HG03575 (cell line): ENCODE results near the gene SCLY.
"Not testable (repeated sequence)": the region's sequence is repeated elsewhere in the genome, so short reads cannot be mapped to it uniquely, and the experiment has no call there.

Experiments
- ATAC-seq: cut with Tn5 transposase; IDR thresholded peaks from one replicate; pipeline ENCODE4 v1.9.1; 2021; ENCODE audit not compliant: unreplicated experiment, insufficient number of reproducible peaks, low FRiP score; ENCODE audit errors: extremely low read depth

SCLY gene, protein sequence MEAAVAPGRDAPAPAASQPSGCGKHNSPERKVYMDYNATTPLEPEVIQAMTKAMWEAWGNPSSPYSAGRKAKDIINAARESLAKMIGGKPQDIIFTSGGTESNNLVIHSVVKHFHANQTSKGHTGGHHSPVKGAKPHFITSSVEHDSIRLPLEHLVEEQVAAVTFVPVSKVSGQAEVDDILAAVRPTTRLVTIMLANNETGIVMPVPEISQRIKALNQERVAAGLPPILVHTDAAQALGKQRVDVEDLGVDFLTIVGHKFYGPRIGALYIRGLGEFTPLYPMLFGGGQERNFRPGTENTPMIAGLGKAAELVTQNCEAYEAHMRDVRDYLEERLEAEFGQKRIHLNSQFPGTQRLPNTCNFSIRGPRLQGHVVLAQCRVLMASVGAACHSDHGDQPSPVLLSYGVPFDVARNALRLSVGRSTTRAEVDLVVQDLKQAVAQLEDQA

GRCh38 chr2:238060542-238061314, at the start of gene SCLY:
Gene SCLY, plus strand, starts transcription at chr2:238061001. Its CDS starts 54 bp downstream, at chr2:238061055.
- no peak for ATAC-seq

DNA sequence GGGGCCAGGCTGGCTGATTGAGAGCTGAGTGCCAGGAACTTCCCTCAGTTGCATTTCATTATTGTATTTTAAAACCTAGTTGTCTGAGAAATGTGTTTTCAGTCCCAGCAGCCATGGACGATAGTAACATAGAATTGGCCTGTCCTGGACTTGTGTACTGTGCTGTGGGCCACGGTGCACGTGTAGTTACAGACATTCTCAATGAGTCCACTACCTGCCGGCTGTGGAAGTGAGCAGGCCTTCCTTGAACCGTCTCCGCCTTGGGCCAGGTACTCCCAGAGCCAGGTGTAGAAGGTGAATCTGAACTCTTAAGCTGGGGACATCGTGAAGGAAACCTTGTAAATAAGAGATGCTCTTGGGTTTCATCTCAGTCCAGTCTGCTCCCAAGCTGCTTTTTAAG, 47.0 kb upstream of the SCLY start:
- ATAC-seq: no peak

DNA sequence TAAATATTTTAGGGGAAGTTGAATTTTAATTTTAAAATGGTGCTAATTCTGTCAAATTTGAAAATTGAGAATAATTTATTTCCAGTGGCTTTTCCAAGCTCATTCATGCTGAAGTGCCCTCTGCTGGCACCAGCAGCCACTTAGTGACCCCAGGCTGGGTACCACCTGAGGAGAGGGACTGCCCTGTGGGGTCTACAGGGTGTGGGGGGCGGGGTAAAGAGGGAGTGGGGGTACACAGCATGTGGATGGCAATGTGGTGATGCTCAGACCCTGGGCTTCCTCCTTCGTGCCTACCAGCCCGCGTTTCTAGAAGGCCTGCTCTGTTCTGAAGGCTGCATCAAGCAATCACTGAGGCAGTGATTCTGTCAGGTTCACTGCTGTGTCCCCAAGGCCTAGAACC, 45.1 kb upstream of the SCLY start:
- no peak for ATAC-seq

DNA sequence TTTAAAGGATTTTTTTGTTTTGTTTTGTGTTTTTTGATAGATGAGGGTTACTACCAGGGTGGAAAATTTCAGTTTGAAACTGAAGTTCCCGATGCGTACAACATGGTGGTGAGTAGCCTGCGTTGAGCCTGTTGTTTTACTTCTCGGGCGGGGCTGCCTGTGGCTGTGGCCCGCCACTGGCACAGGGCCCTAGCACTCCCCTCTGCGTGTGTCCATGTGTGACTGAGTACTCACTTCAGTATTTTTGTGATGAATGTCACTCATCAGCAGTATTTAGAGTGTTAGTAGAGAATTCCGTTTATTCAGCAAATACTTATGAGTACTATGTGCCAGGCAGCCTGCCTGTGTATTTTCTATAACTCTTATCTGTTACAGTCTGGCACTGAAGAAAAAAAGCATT, 44.3 kb upstream of the SCLY start:
- no peak for ATAC-seq

GRCh38 chr2:238019962-238020361, 40.8 kb upstream of the SCLY start:
- ATAC-seq: no peak

GRCh38 chr2:238020816-238021215, 40.0 kb upstream of the SCLY start:
- no peak for ATAC-seq

DNA sequence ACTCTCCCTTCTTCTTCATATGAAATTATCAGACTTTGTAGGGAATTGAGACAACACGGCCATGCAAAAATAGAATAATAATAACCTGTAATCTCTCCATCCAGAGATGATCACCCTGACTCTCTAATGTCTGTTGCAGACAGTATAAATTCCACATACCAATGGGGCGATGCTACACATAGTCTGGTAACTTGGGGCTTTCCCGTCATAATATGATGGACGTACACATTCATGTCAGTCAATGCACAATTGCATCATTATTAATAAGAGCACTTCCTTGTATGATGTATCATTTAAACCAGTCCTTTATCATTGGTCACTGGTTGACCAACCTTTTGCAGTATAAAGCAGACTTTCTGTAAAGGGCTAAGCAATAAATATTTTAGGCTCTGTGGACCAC, 39.5 kb upstream of the SCLY start:
- no peak for ATAC-seq

DNA sequence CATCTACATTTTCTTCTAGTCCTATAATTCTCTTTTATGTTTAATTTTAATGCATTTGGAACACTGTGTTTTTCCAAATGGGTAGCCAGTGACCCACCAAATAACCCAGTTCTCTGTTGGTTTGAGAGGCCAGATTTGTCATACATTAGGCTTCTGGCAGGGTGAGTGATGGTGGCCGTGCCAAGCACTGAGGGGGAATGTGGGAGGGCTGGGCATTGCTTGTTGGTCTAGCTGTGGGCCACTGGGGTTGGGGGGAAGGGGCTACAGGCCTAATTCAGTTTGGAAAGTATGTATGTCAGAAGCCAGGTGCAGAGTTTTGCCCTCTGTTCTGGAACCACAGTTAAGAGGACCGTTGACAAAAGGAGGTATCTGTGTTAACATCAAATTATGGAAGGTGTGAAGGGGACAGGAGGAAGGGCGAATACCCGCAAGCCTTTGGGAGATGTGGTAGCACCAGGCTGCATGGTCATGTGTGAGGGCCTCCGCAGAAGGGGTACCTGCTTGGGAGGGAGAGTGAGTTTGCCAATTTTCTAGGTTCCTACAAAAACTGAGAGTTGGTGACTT, 38.1 kb upstream of the SCLY start:
- no peak for ATAC-seq

DNA sequence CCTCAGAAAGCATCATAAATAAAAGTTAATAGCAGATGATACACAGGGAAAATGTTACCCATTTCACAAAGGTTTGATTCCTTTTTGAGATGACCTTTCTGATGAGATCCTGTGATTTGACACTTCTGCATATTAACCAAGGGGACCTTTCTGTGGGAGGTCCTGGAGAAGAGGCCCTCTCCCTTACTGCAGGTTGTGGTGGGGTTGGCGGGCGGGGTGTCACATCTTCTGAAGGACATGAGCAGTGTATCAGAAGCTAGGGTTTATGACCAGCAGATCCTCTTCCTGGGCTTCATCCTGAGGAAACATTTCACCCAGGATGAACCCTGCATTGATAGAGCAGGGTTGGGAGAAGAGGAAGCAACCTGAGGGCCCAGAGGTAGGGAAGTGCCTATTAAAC, 37.2 kb upstream of the SCLY start:
- no peak for ATAC-seq

DNA sequence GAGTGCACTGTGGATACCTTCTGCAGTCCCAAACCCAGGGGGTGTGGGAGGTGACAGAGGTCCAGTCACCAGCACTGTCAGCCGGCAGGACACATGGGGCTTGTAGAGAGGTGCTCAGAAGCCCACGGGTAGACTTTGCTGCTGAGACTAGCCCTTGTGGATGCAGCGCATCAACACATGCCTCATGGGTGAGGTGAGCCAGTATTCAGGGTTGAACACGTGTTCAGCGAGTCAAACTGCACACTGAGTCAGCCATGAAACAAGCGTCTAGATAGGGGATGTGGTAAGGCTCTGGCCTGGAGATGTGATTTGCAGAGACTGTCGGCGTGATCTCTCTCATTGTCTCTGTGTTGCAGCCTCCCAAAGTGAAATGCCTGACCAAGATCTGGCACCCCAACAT, 35.8 kb upstream of the SCLY start:
- no peak for ATAC-seq

- ATAC-seq: no peak
Measured at GRCh38 chr2:238025741-238026360, 35.0 kb upstream of the SCLY start.

DNA sequence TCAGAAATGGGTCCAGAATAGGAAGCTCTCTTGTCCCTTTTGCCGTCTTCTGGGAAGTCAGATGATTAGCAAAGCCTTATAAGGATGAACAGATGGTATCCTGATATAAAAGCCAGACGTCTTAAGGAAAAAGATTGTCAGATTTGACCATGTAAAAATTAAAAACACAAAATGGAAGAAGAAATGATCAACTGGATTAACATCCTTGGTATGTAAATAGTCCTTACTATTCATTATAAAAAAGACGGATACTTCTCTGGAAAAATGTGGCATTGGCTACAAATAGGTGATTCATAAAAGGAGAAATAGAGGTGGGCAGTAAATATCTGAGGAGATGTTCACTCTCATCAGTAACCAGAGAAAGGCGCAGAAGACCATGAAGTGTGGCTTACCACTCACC, 33.7 kb upstream of the SCLY start:
- ATAC-seq: no peak

GRCh38 chr2:238027591-238028415, 33.0 kb upstream of the SCLY start:
- no peak for ATAC-seq

GRCh38 chr2:238029853-238030252, 30.9 kb upstream of the SCLY start:
- no peak for ATAC-seq

GRCh38 chr2:238030422-238031155, 30.2 kb upstream of the SCLY start:
- no peak for ATAC-seq

DNA sequence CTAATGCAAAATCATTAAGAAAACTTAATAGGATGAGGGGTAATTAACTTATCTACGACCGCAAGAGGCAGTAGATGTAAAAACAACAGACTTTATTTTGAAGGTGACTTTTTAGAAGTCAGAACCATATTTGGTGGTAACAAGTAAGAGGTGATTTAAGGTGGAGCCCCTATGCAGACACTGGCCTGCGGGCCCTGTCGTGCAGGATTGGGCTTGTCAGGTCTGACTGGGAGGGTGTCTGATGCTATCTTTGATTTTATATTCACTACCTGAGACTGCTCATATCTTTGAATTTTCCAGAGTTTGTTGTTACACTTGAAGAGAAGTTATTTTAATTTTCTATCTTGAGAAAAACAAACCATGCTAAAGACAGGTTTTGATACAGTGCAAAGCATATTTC, 29.1 kb upstream of the SCLY start:
- no peak for ATAC-seq

GRCh38 chr2:238032755-238033337, 28.0 kb upstream of the SCLY start:
- ATAC-seq: no peak

- not testable (repeated sequence) for ATAC-seq
Measured at GRCh38 chr2:238033991-238034390, 26.8 kb upstream of the SCLY start.
